ENCODE results near the gene ARG2.
A peak's percentile ranks its signal among the peaks of the same experiment; 100 is the strongest.

Gene ARG2

DNA sequence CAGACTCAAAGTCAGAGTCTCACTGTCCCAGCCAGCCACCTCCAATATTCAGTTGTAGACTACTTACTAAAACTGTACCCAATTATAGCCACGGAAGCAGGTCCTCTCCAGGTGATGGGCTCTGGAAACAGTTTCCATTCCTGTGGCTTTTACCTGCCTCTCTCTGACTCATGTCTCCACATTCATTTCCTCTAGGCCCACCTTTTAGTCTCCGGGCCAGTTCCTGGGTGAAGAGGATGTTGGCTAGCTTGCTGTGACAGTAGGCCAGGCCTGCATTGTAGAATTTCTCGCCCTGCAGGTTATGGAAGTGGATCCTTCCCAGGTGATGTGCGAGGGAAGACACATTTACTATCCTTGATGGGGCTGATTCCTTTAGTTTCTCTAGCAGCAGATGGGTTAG is 70.3 kb downstream of the ARG2 start:
- DNase-seq (ENCODE audit: low spot score), result no peak

DNA sequence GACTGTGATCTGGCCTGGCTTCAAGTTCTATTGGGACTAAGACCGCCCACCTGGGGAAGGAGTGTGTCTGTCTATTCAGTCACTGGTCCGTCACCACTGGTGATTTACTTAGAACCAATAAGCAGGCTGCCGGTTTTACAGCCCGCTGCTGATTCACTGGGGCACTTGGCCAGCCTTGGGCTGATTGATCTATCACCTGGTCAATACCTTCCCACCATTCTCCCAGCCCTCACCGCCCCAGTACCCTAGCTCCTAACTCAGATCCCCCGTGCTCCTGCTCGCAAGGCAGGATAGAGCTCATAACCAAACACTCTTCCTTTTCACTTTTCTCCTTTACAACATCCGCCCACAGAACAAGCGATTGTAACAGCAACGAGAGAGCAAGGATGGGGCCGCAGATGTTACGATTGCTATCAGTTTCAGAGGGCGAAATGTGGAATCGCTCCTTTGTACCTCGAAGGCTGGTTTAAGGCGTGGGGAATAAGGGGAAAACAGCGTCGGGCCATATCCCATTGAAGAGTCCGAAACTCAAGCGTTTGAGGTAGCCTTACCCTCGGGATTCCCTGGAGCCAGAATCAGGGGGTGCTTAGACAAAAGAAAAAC is 75.2 kb downstream of the ARG2 start:
- DNase-seq (ENCODE audit: low spot score), result peak; percentile 85

DNA sequence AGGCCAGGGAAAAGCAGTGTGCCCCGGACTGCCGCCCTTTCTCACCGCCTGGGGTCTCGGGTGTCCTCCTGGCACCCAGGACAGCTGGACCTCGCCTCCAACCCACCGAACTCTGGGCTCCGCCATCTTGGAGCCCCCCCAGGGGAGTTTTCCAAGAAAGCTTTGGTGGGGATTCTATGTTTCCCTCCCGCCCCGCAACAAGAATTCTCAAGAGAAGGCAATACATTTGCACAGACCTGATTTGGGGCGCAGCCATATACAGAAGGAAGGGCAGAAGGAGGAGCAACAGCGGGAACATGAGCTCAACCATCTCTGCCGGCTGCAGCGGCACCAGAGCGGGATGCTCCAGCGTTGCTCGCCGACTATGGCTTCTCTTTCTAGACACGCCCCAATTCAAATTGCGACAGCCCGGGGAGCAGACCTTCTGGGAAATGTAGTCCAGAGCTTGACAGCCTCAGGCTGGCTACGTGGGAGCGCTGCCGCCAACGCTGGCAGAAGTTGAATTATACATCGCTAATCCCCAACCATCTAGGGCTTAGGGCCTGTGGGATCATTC is 75.8 kb downstream of the ARG2 start, which contains the start of gene RDH11:
Gene RDH11 (minus strand): TSS at position 371 of the 556 bp plus-strand sequence. CDS start 61 bp downstream, at position 310.
- DNase-seq (ENCODE audit: low spot score), result peak; percentile 88

DNA sequence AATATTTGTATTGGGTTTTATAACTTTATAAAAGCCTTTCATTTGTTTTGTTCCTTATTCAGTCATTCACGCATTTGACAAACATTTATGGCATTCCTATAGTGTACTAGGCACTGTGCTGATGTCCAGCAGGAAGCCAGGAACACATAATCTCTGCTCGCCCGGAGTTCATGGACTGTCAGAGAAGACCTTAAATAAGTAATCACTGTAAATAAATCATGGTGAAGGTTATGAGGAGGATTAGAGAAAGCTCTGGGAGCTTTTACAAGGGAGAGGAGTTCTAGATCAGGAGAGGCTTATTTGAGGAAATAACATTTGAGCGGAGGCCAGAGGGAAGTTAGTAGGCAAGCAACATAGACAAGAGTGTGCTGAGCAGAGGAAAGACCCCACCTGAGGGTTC is 77.3 kb downstream of the ARG2 start:
- no peak for DNase-seq (ENCODE audit: low spot score)

DNA sequence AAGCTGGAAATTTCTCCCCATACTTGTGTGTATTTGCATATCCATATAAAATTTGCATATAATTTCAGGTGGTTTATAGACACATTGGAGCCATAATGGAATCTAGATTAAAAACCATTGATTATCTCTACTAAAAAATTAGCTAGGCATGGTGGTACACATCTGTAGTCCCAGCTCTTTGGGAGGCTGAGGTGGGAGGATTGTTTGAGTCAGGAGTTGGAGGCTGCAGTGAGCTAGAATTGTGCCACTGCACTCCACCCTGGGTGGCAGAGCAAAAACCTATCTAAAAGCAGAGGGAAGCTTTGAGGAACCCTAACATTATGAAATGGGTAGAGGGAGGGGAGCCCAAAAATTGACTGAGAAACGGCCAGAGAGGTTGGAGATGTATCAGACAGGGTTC is 78.5 kb downstream of the ARG2 start:
- no peak for DNase-seq (ENCODE audit: low spot score)

All from AG08396 (cell line).